HK-2 (cell line): Measurements from ENCODE around the gene ABCA9.

Experiments
- DNase-seq: peaks from one replicate; pipeline ENCODE4 v3.0.0-alpha.2; 2018; ENCODE audit not compliant: unreplicated experiment

The ABCA9 gene

DNA sequence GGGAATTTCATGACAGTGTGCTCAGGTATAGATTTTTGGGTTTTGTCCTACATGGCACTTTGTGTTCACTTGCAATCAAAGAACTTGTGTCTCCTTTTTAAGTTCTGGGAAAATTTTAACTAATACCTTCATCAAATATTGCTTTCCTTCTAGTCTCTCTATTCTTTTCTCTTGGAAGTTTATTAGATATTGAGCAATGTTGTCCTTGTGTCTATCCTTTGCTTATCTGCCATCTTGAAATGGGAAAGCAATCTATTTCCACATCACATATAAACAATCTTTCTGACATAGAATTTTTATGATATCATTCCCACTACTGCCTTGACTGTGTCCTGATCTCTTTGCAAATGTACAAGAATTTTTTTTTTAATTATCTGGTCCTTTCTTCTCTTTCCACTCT lies 4.4 kb upstream of the ABCA9 start:
- no peak for DNase-seq

DNA sequence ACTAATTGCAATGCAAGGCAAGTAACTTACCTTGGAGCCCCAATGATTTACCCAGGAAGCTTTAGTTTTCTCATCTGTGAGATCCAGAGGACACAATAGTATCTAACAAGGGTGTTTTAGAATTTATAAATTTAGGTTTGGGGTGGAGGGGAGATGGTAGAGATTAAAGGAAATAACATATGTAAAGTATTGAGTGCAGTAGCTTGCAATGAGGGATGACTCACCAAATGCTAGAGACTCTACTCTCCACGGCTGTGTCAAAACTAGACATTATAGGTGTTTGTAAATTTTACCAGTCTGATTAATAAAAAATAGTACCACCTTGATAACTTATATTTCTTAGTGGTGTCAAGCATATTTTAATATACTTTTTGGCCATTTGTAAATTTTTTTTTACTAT lies 3.7 kb upstream of the ABCA9 start:
- DNase-seq, result no peak

GRCh38 chr17:69064001-69064400 lies 3.3 kb upstream of the ABCA9 start:
- no peak for DNase-seq

DNA sequence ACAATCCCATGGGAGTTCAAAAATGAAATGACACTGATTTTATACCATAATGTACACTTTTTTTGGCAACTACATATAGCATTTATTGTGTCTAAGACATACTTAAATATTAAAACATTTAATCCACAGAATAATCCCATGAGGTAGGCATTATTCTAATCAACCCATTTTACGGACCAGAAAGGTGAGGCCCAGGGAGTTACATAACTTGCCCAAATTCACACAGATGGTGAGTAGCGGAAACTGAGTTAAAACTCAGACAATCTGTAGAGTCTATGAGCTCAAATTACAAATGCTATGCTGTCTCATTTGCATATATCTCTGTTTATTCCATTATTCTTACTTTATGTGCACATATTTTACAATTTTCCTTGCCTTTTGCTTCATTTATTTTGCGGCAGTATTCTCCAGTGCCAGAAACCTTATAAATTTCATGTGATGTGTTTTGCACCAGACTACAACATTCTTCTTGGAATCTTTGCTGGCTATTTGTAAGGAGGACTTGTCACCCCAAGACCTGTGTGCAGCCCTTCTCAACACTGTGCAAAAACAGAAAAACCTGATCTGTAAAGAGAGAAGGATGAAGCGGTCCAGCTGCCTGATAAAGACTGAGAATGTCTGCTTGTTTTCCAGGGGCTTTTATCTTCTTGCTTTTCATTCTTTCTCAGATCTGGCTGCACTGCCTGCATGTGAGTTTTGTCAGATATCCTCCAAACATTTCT lies 2.3 kb upstream of the ABCA9 start:
- DNase-seq, result no peak

DNA sequence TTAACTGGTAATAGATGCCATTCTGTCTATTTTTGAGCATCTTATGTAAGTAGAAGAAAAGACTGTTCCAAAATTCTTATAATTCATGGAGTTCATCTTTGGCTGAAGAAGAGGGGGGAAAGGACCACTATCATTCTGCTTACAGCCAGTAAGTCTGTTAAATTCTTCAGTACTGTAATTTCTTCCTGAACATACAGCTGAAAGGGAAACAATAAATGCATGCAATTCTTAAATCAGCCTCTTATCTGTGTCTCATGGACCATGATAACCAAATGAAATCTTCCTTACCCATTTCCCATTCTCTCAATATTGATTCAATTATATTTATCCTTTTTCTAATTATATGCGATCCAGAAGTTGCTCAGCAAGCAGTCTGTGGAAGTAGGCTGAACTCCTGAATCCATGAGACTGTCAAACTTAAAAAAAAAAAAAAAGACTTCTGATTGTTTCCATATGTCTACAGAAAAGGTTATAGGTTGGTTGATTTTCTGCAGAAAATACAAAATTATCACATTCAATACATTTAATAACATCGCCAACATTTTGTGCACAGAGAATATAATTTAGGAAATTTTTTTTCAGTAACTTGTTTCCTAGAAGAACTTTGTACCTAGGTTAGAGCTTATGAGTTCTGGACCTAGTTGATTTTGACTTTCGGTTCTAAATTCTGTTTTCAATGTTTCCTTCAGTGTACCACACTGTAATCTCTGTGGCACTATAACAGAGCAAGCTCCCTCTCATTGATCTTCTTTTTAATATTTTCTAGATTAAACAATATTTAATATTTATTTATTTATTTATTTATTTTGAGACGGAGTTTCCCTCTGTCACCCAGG lies 1.2 kb upstream of the ABCA9 start:
- no peak for DNase-seq

- no peak for DNase-seq
Measured at GRCh38 chr17:69059458-69060175, 1.1 kb downstream of the ABCA9 start.

DNA sequence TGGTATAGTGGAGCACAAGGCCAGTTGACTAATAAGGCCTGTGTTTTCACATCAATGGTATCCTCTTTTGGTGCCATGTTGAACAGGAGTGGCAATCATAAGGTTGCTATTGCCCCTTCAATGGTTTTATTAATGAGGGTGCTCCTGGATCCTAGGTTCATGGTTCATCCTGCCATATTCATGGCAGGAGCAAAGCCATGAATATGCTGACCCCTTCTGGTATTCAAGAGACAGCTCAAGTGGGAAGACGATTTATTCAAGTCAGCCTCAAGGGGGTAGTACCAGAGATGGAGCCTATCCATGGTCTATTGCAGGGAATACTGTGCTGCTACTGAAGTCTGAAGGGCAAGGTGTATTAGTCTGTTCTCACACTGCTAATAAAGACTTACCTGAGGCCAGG lies 2.6 kb downstream of the ABCA9 start:
- DNase-seq, result no peak

- no peak for DNase-seq
Measured at GRCh38 chr17:69057280-69057679, 3.4 kb downstream of the ABCA9 start.

DNA sequence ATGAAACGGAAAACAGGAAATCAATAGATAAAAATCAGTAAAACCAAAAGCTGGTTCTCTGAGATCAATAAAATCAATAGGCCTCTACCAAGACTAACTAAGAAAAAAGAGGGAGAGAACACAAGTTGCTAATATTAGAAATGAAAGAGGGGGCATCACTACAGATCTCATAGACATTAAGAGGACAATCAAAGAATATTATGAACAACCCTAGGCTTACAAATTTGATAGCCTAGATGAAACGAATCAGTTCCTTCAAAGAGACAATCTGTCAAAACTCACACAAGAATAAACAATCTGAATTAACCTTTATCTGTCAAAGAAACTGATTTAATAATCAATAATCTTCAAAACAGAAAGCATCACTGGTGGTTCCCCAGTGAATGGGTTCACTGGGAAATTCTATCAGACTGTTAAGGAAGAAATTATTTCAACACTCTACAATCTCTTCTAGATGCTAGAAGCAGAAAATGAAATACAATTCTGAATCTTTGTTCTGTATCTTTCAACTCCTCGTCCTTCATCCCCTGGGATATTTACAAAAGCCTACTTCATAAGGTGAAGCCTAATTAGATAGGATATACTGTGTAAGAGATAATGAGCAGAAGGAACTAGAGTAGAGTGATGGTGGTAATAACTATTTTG lies 4.4 kb downstream of the ABCA9 start:
- no peak for DNase-seq

DNA sequence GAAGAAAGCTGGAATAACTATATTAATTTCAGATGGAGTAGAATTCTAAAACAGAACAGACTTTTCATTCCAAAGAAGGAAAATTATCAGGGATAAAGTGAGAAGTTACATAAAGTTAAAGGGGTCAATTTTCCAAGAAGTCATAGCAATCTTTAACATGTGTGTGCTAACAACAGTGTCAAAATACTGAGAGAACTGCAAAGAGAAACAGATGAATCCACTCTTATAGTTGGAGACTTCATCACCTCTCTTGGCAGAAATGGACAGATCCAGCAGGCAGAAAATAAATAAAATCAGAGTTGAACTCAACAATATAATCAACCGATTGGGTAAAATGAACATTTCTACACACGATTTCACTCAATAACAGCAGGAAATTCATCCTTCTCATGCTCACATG lies 5.4 kb downstream of the ABCA9 start:
- DNase-seq, result no peak

DNA sequence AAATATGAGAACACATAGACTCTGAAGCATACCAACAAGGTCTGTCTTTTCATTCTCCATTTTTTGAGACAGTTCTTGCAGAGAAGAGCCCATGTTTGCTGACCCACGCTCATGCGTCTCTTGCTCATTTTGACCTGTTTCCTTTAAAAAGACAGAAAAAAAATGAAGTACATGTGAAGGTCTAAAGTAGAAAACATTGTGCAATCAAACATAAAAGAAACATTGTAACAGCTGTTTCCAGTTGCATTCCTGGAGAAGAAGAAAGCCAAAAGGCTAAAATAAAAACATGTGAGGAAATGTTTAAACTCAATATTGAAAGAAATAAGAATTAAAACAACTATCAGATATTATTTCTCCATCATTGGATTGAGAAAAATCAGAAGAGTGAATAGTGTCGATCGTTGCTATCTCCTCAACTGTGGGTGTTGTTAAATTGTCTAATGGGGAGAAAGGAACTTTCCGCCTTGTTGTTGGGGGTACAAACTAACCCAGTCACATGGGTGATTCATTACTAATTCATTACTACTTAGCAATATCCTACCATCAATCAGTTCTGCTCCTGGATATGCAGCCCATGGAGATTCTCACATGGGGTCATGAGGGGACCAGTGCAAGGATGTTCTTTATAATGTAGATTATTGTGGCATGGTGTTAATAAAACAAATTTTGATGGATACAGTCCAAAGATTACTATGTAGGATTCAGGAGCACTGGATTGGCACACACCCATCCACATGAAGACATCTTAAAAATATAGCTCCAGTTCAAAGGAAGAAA lies 9.5 kb downstream of the ABCA9 start:
- DNase-seq, result no peak

DNA sequence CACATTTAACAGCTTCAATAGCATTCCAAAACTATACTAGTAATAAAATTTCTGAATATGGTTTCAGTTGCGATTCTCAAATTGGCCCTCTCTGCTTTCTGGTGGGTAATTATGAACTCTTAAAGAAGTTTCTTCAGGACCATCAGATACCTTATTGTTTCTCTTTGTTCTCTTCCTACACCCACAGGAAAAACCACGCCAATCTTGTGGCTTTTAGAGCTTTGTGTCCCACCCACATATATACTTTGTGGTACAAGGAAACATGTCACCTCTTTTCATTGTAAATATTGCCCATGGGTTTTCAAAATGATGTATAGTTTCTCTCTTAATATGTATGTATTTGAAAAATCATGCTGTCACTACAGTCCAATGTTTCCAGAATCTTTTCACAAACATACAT lies 12.1 kb downstream of the ABCA9 start:
- DNase-seq, result no peak

DNA sequence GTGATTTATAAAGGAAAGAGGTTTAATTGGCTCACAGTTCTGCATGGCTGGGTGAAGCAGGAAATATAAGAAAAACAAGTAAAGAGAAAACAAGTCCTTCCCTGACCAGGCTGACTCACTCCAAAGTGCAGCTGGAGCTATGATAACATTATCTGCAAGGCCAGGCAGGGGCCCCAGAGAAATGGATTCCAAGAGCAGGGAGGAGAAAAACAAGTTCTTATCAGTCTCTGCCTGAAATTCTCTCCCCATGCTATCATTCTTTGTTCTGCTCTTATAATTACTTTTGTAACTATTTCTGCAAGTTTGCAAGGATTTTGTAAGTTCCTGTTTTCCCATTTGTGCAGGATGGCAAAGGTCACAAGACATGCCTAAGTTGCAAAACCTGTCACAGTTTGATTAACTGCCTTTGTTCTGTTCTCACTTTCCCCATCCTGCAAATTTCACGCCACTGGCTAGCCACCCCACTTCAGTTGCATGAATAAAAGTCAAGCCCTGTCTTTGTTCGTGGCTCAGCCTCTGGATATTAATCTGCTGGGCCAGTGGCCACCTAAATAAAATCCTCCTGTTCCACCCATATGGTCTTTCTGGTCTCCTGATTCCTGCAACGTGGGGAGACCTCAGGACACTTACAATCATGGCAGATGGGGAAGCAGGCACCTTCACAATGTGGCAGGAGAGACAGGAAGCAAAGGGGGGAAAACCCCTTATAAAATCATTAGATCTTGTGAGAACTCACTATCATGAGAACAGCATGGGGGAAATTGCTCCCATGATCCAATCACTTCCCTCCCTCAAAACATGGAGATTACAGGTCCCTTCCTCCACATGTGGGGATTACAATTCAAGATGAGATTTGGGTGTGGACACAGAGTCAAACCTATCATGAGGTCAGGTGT lies 13.1 kb downstream of the ABCA9 start:
- DNase-seq, result no peak

DNA sequence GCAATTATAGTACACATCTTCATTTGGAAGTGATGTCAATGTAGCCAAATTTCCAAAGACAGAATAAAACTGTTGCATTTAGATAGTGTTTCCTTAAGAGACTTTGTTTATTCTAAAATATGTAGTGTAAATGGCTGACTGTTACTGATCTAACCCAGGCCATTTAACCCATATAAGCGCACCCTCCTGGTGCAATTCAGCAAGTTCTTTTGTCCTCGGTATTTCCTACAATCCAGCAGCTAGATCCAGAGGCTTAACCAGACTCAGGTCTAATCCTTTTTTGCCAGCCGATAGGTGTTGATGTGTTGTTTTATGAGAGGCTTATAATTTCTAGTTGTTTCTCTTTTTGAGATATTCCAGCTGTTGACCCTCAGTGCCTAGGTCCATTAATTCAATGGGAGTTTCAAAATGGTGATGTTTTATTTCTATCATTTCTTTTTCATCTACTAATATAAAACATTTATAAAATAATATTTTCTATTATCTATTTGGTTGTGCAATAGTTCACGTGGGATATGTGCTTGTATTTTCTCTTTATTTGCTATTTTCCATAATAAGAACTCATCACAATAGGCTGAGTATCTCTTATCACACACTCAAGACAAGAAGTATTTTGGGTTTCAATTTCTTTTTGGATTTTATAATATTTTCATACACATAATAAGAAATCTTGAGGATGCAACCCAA lies 14.5 kb downstream of the ABCA9 start:
- no peak for DNase-seq

DNA sequence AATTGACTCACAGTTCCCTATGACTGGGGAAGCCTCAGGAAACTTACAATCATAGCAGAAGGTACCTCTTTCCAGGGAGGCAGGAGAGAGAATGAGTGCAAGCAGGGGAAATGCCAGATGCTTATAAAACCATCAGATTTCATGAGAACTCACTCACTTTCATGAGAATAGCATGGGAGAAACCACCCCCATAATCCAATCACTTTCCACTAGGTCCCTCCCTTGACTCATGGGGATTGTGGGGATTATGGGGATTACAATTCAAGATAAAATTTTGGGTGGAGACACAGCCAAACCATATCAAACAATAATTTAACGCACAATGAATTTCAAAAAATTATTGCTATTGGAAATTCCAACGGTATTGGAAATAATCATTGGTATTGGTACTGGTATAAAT lies 15.1 kb downstream of the ABCA9 start:
- DNase-seq, result no peak

DNA sequence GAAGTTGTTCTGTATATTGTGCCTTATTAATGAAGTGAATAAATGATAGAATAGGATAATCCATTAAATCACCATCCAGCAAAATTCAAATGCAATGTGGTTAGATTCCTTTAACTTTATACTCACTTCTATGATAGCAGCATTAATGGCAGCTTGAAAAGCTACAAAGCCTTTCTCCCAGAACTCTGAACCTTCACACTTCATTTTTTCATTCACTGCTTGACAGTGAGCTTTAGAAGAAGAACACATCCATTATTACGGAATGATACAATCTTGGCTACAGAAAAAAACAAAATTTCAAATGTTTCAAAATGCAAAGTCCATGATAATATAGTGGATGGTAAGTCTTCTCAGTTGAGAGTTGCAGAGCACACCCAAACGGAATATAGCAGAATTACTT lies 16.4 kb downstream of the ABCA9 start:
- DNase-seq, result no peak

GRCh38 chr17:69043098-69043734 lies 17.5 kb downstream of the ABCA9 start:
- DNase-seq, result no peak

DNA sequence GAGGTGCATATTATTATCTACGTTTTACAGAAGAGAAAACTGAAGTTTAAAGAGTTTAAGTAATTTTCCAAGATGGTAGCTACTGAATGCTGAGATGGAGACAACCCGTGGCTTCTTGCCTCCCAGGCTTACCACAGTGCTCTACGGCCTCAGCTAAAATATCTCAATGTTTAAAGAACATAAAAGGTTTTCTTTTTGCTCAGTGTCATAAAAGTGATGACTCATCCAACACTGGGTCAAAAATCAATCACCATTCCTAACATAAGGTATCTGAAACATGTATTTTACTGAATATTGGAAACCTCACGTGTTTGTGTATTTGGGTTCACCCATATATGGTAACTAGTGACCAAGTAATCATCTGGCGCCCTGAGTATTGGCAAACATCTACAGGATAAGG lies 18.4 kb downstream of the ABCA9 start:
- no peak for DNase-seq

- DNase-seq, result no peak
Measured at GRCh38 chr17:69031839-69032238, 28.9 kb downstream of the ABCA9 start.
